Osteoblast (primary cell): ENCODE data around the gene SCMH1. TPM values are rescaled to one million over a fixed set of nuclear protein-coding genes. Genes with fewer than 3 reads are reported as not detected.

Source experiments
- DNase-seq: peaks from one replicate; pipeline ENCODE4 v3.0.0; 2011; ENCODE audit warnings: low spot score, mixed read lengths; ENCODE audit not compliant: insufficient read length; ENCODE audit errors: missing footprints
- H2AFZ ChIP-seq: 2 replicates; pipeline ENCODE4 v1.6.0; 2011; ENCODE audit warnings: mild to moderate bottlenecking, low read length
- H3K27ac ChIP-seq: 2 replicates; pipeline ENCODE4 v1.5.1; 2011; ENCODE audit warnings: mild to moderate bottlenecking, low read depth, low read length, moderate library complexity
- H3K27me3 ChIP-seq: 2 replicates; pipeline ENCODE4 v1.6.0; 2012; ENCODE audit warnings: mild to moderate bottlenecking, control low read depth, inconsistent platforms, low read length, moderate library complexity; ENCODE audit not compliant: insufficient read depth
- H3K36me3 ChIP-seq: 2 replicates; pipeline ENCODE4 v1.5.1; 2011; ENCODE audit warnings: mild to moderate bottlenecking, low read length, control low read depth, moderate library complexity; ENCODE audit not compliant: insufficient read depth
- H3K4me1 ChIP-seq: 2 replicates; pipeline ENCODE4 v1.5.1; 2011; ENCODE audit warnings: mild to moderate bottlenecking, low read length, control low read depth, moderate library complexity; ENCODE audit not compliant: insufficient read depth
- H3K4me2 ChIP-seq: 2 replicates; pipeline ENCODE4 v1.6.0; 2011; ENCODE audit warnings: mild to moderate bottlenecking, low read length; ENCODE audit not compliant: insufficient read depth
- H3K4me3 ChIP-seq: fragments of 200-600 bp; sonication (generic); 3 replicates; pipeline ENCODE4 v1.5.1; 2012; ENCODE audit warnings: mild to moderate bottlenecking, low read length, inconsistent platforms; ENCODE audit not compliant: insufficient read depth
- H3K79me2 ChIP-seq: 2 replicates; pipeline ENCODE4 v1.6.0; 2012; ENCODE audit warnings: mild to moderate bottlenecking, low read length, control low read depth, inconsistent platforms; ENCODE audit not compliant: insufficient read depth
- H3K9me3 ChIP-seq: 2 replicates; pipeline ENCODE4 v1.5.1; 2011; ENCODE audit warnings: low read depth, low read length, control low read depth
- H4K20me1 ChIP-seq: 2 replicates; pipeline ENCODE4 v1.6.0; 2012; ENCODE audit warnings: mild to moderate bottlenecking, low read length, control low read depth; ENCODE audit not compliant: insufficient read depth
- CTCF ChIP-seq: IDR thresholded peaks from 2 replicates; pipeline ENCODE4 v1.5.1; 2011; ENCODE audit warnings: mild to moderate bottlenecking, low read depth, low read length, moderate library complexity; ENCODE audit errors: extremely low read depth
- total RNA-seq: library from RNA; depleted of rRNA; stranded (reverse); fragments of >200 nt; gene quantifications from 2 replicates; pipeline ENCODE4 v1.2.3, GENCODE V29; 2012

The SCMH1 gene
- total RNA-seq, 1 donor = 33.7 TPM

DNA sequence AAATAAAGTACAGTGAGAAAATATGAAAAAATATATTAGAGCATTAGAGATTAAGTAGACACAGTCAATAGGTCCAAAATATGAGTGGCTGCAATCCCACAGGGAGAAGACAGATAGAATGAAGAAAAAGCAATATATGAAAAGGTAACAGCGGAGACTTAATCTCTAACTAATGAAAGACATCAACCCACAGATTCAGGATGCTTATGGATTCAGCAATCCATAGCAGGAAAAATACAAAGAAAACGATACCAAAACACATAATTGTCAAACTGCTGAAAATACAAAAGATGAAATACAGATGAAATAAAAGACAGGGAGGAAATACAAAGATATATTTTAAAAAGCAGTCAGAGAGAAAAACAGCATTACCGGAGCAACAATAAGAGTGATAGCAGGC lies 163.9 kb downstream of the SCMH1 start:
- Histone ChIP-seq H3K4me1 (peaks cover 6% of the 10 kb centered on the region), H3K27me3 (no peaks in the 10 kb centered on the region), H2AFZ (no peak overlapping the region), H3K27ac (no peak overlapping the region), H3K36me3 (no peaks in the 10 kb centered on the region), H4K20me1 (no peaks in the 10 kb centered on the region), H3K4me3 (no peak overlapping the region), H3K9me3 (no peaks in the 10 kb centered on the region), H3K4me2 (no peak overlapping the region), H3K79me2 (no peaks in the 10 kb centered on the region)
- no peak for TF ChIP-seq CTCF
- DNase-seq = no peak

DNA sequence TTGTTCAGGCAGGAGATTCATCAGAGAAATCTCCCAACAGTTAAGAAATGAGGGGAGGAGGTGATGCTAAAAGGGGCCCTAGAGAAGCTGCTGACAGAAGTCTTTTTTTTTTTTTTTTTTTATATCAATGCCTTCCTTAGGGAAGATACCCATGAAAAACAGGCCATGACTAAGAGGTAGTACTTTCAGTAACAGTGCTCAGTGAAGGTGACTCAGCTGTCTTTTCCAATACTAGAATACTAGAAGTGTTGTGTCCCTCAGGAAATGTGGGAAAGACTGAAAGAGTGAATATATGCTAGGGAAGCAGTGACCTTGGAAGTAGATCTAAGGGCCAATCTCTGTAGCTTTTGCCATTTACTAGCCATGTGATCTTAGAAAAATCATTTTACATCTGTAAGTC lies 168.1 kb downstream of the SCMH1 start:
- Histone ChIP-seq H3K27me3 (no peaks in the 10 kb centered on the region), H3K4me1 (peaks cover 10% of the 10 kb centered on the region), H3K9me3 (no peaks in the 10 kb centered on the region), H3K4me2 (no peak overlapping the region), H3K36me3 (peaks cover 13% of the 10 kb centered on the region), H2AFZ (no peak overlapping the region), H3K27ac (no peak overlapping the region), H4K20me1 (no peaks in the 10 kb centered on the region), H3K79me2 (no peaks in the 10 kb centered on the region), H3K4me3 (no peak overlapping the region)
- DNase-seq = peak; percentile 82
- TF ChIP-seq CTCF = no peak

DNA sequence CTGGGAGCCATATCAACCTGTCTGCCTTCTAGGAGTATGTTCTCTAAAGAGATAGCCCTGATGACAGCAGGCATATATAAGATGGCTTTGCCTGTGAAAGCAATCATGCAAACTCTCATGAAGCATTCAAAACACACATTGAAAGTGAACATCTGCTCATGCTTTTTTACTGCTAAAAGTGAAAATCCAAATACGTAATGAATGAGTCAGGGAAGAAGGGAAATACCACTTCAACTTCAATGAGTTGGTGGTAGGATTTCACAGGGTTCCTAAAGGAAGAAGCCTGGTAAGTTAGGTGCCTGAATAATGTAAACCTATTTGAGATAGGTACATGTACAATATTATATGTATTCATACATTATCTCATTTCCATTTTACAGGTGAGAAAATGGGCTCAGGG lies 170.1 kb downstream of the SCMH1 start:
- Histone ChIP-seq H3K4me1 (peaks cover 10% of the 10 kb centered on the region), H3K27ac (no peak overlapping the region), H3K36me3 (peaks cover 19% of the 10 kb centered on the region), H3K4me2 (no peak overlapping the region), H3K9me3 (no peaks in the 10 kb centered on the region), H2AFZ (no peak overlapping the region), H3K79me2 (no peaks in the 10 kb centered on the region), H3K27me3 (no peaks in the 10 kb centered on the region), H3K4me3 (no peak overlapping the region), H4K20me1 (no peaks in the 10 kb centered on the region)
- DNase-seq = peak; percentile 9
- TF ChIP-seq CTCF = no peak

- no peak for DNase-seq
- H3K4me2 ChIP-seq = no peak overlapping the region
- H3K4me1 ChIP-seq = no peaks in the 10 kb centered on the region
- no peak for TF ChIP-seq CTCF
- H4K20me1 ChIP-seq = no peaks in the 10 kb centered on the region
- no peak overlapping the region for H2AFZ ChIP-seq
- no peak overlapping the region for H3K4me3 ChIP-seq
- no peaks in the 10 kb centered on the region for H3K36me3 ChIP-seq
- no peaks in the 10 kb centered on the region for H3K79me2 ChIP-seq
- no peaks in the 10 kb centered on the region for H3K27me3 ChIP-seq
- no peak overlapping the region for H3K27ac ChIP-seq
- no peaks in the 10 kb centered on the region for H3K9me3 ChIP-seq
These were observed 185.2 kb downstream of the SCMH1 start for GRCh38 chr1:41056907-41057306.
